ENCODE data around the gene VPS13D. TPM values are rescaled to one million over a fixed set of nuclear protein-coding genes. Genes with fewer than 3 reads are reported as not detected.

Gene VPS13D
- total and polyA plus RNA-seq, 10 of the 15 experiments (the other 5 are each of a cell fraction or from before 2014, with no cell fraction given), result 1.4 to 16.9 (median 8.5) TPM

DNA sequence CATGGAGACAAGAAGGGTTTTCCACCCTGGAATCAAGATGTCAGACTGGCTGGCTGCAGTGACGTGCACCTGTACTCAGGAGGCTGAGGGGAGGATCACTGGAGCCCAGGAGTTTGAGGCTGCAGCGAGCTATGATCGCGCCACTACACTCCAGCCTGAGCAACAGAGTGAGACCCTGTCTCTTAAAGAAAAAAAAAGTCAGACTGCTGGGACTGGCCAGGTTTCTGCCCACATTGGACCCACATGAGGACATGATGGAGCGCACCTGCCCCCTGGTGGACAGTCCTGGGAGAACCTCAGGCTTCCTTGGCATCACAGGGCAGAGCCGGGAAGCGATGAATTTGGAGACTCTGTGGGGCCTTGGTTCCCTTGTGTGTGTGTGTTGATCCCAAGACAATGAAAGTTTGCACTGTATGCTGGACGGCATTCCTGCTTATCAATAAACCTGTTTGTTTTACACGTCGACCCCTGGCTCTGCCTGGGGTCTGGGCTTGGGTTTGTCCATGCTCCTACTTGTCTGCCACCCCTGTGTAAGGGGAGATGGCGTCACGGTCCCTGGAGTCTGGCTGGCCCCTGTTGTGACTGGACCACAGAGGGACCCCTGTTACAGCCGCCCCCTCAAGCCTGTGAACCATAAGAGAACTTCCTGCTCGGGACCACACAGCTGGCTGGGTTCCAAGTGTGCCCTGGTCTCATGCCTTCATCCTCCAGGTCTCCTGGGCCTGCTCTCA lies 20.9 kb upstream of the VPS13D start (continued):
- TF ChIP-seq, protein P1, sequence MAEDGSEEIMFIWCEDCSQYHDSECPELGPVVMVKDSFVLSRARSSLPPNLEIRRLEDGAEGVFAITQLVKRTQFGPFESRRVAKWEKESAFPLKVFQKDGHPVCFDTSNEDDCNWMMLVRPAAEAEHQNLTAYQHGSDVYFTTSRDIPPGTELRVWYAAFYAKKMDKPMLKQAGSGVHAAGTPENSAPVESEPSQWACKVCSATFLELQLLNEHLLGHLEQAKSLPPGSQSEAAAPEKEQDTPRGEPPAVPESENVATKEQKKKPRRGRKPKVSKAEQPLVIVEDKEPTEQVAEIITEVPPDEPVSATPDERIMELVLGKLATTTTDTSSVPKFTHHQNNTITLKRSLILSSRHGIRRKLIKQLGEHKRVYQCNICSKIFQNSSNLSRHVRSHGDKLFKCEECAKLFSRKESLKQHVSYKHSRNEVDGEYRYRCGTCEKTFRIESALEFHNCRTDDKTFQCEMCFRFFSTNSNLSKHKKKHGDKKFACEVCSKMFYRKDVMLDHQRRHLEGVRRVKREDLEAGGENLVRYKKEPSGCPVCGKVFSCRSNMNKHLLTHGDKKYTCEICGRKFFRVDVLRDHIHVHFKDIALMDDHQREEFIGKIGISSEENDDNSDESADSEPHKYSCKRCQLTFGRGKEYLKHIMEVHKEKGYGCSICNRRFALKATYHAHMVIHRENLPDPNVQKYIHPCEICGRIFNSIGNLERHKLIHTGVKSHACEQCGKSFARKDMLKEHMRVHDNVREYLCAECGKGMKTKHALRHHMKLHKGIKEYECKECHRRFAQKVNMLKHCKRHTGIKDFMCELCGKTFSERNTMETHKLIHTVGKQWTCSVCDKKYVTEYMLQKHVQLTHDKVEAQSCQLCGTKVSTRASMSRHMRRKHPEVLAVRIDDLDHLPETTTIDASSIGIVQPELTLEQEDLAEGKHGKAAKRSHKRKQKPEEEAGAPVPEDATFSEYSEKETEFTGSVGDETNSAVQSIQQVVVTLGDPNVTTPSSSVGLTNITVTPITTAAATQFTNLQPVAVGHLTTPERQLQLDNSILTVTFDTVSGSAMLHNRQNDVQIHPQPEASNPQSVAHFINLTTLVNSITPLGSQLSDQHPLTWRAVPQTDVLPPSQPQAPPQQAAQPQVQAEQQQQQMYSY (CRISPR knock-in tag; IDR thresholded peaks at IDR 0.05), result no peak
- TF ChIP-seq, protein P2, sequence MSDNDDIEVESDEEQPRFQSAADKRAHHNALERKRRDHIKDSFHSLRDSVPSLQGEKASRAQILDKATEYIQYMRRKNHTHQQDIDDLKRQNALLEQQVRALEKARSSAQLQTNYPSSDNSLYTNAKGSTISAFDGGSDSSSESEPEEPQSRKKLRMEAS (IDR thresholded peaks at IDR 0.05; ENCODE audit: low read depth, low read length), result peak; percentile 59; the same call in 1 of the 2 replicates
- no peak for TF ChIP-seq NR2C1 (IDR thresholded peaks at IDR 0.05)
- 0 out of 2 replicates have a peak, but pooled peaks have one; percentile 14 for TF ChIP-seq IKZF1 (conservative IDR thresholded peaks at IDR 0.05)
- TF ChIP-seq MYC (IDR thresholded peaks at IDR 0.05; ENCODE audit: insufficient read depth, insufficient read length, insufficient replicate concordance, low read length, severe bottlenecking), result no peak
- peak; percentile 68; the same call in 1 of the 2 replicates for TF ChIP-seq RB1 (IDR thresholded peaks at IDR 0.05; ENCODE audit: borderline replicate concordance)
- TF ChIP-seq RAD21 (IDR thresholded peaks at IDR 0.05; ENCODE audit: insufficient read depth, low read depth, low read length), result peak; percentile 98
- TF ChIP-seq YY1 (IDR thresholded peaks at IDR 0.05; ENCODE audit: low read depth, low read length), result peak; percentile 68; the same call in 1 of the 2 replicates
- TF ChIP-seq, protein P3, sequence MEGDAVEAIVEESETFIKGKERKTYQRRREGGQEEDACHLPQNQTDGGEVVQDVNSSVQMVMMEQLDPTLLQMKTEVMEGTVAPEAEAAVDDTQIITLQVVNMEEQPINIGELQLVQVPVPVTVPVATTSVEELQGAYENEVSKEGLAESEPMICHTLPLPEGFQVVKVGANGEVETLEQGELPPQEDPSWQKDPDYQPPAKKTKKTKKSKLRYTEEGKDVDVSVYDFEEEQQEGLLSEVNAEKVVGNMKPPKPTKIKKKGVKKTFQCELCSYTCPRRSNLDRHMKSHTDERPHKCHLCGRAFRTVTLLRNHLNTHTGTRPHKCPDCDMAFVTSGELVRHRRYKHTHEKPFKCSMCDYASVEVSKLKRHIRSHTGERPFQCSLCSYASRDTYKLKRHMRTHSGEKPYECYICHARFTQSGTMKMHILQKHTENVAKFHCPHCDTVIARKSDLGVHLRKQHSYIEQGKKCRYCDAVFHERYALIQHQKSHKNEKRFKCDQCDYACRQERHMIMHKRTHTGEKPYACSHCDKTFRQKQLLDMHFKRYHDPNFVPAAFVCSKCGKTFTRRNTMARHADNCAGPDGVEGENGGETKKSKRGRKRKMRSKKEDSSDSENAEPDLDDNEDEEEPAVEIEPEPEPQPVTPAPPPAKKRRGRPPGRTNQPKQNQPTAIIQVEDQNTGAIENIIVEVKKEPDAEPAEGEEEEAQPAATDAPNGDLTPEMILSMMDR (IDR thresholded peaks at IDR 0.05 in 2 of 3, conservative IDR thresholded peaks at IDR 0.05 in 1 of 3; ENCODE audit: control insufficient read depth in 2 of 3, extremely low read depth in 1 of 3, insufficient read depth in 1 of 3, low read depth in 3 of 3, low read length in 3 of 3), result peak; percentile 88 to 92 (median 91)
- TF ChIP-seq, protein P4, sequence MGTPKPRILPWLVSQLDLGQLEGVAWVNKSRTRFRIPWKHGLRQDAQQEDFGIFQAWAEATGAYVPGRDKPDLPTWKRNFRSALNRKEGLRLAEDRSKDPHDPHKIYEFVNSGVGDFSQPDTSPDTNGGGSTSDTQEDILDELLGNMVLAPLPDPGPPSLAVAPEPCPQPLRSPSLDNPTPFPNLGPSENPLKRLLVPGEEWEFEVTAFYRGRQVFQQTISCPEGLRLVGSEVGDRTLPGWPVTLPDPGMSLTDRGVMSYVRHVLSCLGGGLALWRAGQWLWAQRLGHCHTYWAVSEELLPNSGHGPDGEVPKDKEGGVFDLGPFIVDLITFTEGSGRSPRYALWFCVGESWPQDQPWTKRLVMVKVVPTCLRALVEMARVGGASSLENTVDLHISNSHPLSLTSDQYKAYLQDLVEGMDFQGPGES (IDR thresholded peaks at IDR 0.05), result no peak
- peak in 1 of 2 experiments; percentile 61; a peak in 1 of 3 replicates for TF ChIP-seq EGR1 (IDR thresholded peaks at IDR 0.05; ENCODE audit: borderline replicate concordance in 1 of 2, low read depth in 2 of 2, low read length in 2 of 2)
- TF ChIP-seq ZNF274 (IDR thresholded peaks at IDR 0.05; ENCODE audit: insufficient read depth, insufficient read length), result no peak
- no peak for TF ChIP-seq IKZF2 (IDR thresholded peaks at IDR 0.05)
- TF ChIP-seq RUNX3 (IDR thresholded peaks at IDR 0.05; ENCODE audit: low read length), result peak; percentile 48
- peak; percentile 74 for TF ChIP-seq ZNF384 (IDR thresholded peaks at IDR 0.05; ENCODE audit: borderline replicate concordance, low read depth, low read length)
- TF ChIP-seq CBFB (IDR thresholded peaks at IDR 0.05; ENCODE audit: low read depth), result peak; percentile 62; the same call in 1 of the 2 replicates
- TF ChIP-seq IRF4 (IDR thresholded peaks at IDR 0.05; ENCODE audit: low read depth, low read length), result 0 out of 2 replicates have a peak, but pooled peaks have one; percentile 17
